IMR-90 (cell line): Measurements from ENCODE around the gene CHMP1A.

Source experiments
- BHLHE40 ChIP-seq: fragments of 150-350 bp; IDR thresholded peaks from 2 replicates; pipeline ENCODE4 v1.6.1; 2016; ENCODE audit warnings: mild to moderate bottlenecking, low read depth, low read length
- MXI1 ChIP-seq: IDR thresholded peaks from 2 replicates; pipeline ENCODE4 v1.6.1; 2012; ENCODE audit warnings: low read depth, mild to moderate bottlenecking, low read length, moderate library complexity, borderline replicate concordance
- NFE2L2 ChIP-seq: fragments of 150-350 bp; IDR thresholded peaks from 2 replicates; pipeline ENCODE4 v1.6.1; 2016; ENCODE audit warnings: low read depth, mild to moderate bottlenecking, low read length
- POLR2A ChIP-seq: IDR thresholded peaks from 2 replicates; pipeline ENCODE4 v1.6.1; 2012; ENCODE audit warnings: mild to moderate bottlenecking, low read depth, low read length
- TF ChIP-seq, protein P1 (sequence below): conservative IDR thresholded peaks from 2 replicates; pipeline ENCODE4 v1.5.1; 2012; ENCODE audit warnings: mild to moderate bottlenecking, low read depth, low read length, improper control_type of control experiment

DNA sequence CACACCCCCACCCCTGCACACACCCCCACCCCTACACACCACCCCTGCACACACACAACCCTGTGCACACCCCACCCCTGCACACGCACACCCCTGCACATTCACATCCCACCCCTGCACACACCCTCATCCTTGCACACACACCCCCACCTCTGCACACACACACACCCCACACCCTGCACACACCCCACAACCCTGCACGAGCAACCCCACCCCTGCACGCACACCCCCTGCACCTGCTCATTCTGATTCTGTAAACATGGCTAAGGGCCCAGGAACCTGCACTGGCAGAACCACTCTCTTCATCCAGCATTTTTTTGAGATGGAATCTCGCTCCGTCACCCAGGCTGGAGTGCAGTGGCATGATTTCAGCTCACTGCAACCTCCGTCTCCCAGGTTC is 18.1 kb downstream of the CHMP1A start:
- TF ChIP-seq, protein P1, sequence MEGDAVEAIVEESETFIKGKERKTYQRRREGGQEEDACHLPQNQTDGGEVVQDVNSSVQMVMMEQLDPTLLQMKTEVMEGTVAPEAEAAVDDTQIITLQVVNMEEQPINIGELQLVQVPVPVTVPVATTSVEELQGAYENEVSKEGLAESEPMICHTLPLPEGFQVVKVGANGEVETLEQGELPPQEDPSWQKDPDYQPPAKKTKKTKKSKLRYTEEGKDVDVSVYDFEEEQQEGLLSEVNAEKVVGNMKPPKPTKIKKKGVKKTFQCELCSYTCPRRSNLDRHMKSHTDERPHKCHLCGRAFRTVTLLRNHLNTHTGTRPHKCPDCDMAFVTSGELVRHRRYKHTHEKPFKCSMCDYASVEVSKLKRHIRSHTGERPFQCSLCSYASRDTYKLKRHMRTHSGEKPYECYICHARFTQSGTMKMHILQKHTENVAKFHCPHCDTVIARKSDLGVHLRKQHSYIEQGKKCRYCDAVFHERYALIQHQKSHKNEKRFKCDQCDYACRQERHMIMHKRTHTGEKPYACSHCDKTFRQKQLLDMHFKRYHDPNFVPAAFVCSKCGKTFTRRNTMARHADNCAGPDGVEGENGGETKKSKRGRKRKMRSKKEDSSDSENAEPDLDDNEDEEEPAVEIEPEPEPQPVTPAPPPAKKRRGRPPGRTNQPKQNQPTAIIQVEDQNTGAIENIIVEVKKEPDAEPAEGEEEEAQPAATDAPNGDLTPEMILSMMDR, result no peak
- TF ChIP-seq POLR2A (no peak), MXI1 (no peak), BHLHE40 (no peak), NFE2L2 (no peak)
